ENCODE data around the gene CMIP.

- TF ChIP-seq CTCF (IDR thresholded peaks at IDR 0.05) (no peak), EP300 (IDR thresholded peaks at IDR 0.05; ENCODE audit: low read depth) (no peak), POLR2A (IDR thresholded peaks at IDR 0.05) (no peak)
Measured at GRCh38 chr16:81520560-81521135, 76.0 kb downstream of the CMIP start.

Data from transverse colon (tissue), 3 donors.